Motor neuron (in vitro differentiated cells): ENCODE data around the gene TTC34. TPM values are rescaled to one million over a fixed set of nuclear protein-coding genes. Genes with fewer than 3 reads are reported as not detected.
A peak's percentile ranks its signal among the peaks of the same experiment; 100 is the strongest.
"Not testable (repeated sequence)": the region's sequence is repeated elsewhere in the genome, so short reads cannot be mapped to it uniquely, and the experiment has no call there.

Experiments
- ATAC-seq, 8 experiments: fragments of 200-7000 bp; cut with Tn5 transposase; replicated peaks in 6 of 8; 2 replicates each; pipeline ENCODE4 v1.8.0; 2021; ENCODE audit warnings: mild to moderate bottlenecking in 8 of 8, moderate library complexity in 8 of 8
- H3K27ac ChIP-seq, 2 donors: fragments of 250-450 bp; sonication (Bioruptor Pico); 2 replicates each; pipeline ENCODE4 v1.9.0; 2021; ENCODE audit warnings: antibody characterized with exemption in 2 of 2, mild to moderate bottlenecking in 2 of 2, moderate library complexity in 1 of 2
- H3K4me1 ChIP-seq, 2 donors: fragments of 250-450 bp; sonication (Bioruptor Pico); replicated peaks in 1 of 2; 2 replicates each; pipeline ENCODE4 v1.6.1; 2021; ENCODE audit warnings: antibody characterized with exemption in 2 of 2, mild to moderate bottlenecking in 2 of 2, moderate library complexity in 1 of 2
- H3K4me3 ChIP-seq, 5 donors: fragments of 250-450 bp; sonication (Bioruptor Pico); 2 replicates each; pipeline ENCODE4 v1.9.0; 2021; ENCODE audit warnings: antibody characterized with exemption in 5 of 5, mild to moderate bottlenecking in 5 of 5, moderate library complexity in 4 of 5
- WGBS, 10 experiments: fragments of 450-650 bp; shearing (Covaris generic); methylation state at CpG; one replicate each; pipeline ENCODE4 v1.0.0; 2022; 5-methylcytosine and 5-hydroxymethylcytosine counted together
- in situ Hi-C, 9 experiments: fragments of 400-800 bp; cut with MboI; loops; one replicate each; pipeline ENCODE4 v1.15.0; 2021; ENCODE audit warnings: low sequenced_read_pairs in 9 of 9, low pct_unique_long_range_greater_than_20kb in 2 of 9; ENCODE audit not compliant: unreplicated experiment in 9 of 9
- total RNA-seq, 8 experiments: library from RNA; unstranded; fragments of 300-600 nt; gene quantifications; 2 replicates each; pipeline versions ENCODE4 v1.2.3 to v1.2.4, GENCODE V29; 2022

Gene TTC34
- total RNA-seq, 8 experiments from 2014 or later = 0.16 to 1.2 (median 0.47) TPM

DNA sequence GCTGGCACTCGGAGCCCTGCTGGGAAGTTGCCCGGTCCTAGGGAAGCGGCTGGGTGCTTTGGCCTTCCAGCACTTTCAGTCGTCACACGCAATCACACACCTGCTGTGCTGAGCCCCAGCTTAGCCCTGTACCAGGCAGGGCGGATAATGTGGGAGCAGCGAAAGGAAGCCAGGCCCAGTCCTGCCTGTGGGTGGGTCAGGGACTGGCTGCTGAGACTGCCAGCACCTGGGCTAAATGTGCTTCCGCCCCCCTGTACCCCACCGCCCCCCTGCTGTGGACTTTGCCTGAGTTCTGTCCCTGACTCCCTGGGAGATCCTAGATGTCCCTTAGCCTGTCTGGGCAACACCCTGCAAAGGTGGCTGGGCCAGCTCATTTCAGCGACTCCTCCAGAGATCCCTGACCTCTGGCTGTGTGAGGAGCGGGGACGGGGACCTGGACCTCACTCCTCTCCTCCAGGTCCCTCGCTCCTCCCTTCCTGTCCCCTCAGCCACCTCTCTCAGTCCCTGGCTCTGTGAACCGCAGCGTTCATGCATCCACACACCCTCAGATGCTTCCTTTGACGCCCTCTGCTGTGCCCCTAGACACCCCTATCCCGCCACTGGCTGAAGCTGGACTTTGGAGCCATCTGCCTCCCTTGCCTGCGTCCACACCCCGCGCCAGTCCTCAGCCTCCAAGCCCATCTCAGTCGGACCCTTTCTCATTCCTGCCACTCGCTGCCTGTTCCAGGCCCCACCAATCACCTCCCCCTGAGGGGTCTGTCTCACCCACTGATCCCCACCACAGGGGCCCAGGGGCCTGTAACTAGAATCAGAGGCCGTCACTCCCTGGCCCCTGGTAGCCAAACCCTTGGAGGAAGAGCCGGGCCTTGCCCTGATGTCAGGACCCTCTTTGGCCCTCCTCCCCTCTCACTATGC lies 170.1 kb downstream of the TTC34 start:
- no peak for ATAC-seq
- Histone ChIP-seq H3K4me1 (peaks cover 0 to 12% of the 10 kb centered on the region in 2 donors), H3K27ac (no peak overlapping the region), H3K4me3 (no peak overlapping the region)
- WGBS, 10 experiments = 49 to 100% (median 79%) methylated on average over 2 to 12 of the region's 24 CpGs; no CpG with 5 or more reads in 4 of the 10 experiments
- in situ Hi-C loops = no loop called here

DNA sequence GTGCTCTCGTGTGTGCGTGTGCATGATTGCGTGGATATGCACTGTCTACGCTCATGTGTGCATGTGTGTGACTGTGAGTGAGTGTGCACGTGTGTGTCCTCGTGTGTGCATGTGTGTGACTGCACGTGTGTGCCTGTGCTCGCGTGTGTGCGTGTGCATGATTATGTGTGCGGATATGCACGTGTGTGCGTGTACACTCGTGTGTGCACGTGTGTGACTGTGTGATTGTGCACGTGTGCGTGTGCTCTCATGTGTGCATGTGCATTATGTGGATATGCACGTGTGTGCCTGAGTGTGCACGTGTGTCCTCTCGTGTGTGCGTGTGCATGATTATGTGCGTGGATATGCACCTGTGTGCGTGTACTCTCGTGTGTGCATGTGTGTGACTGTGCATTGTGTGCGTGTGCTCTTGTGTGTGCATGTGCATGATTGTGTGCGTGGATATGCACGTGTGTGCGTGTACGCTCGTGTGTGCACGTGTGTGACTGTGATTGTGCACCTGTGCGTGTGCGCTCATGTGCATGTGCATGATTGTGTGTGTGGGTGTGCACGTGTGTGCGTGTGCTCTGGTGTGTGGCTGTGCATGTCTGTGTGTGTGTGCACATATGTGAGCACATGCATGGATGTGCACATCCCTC lies 170.9 kb downstream of the TTC34 start:
- peaks cover 0 to 12% of the 10 kb centered on the region in 2 donors for H3K4me1 ChIP-seq
- no peak for ATAC-seq
- in situ Hi-C loops = no loop called here
- no peak overlapping the region for H3K4me3 ChIP-seq
- no peak overlapping the region for H3K27ac ChIP-seq
- 81 to 100% (median 92%) methylated on average over 1 to 31 of the region's 35 CpGs; no CpG with 5 or more reads in 1 of the 10 experiments for WGBS, 10 experiments

DNA sequence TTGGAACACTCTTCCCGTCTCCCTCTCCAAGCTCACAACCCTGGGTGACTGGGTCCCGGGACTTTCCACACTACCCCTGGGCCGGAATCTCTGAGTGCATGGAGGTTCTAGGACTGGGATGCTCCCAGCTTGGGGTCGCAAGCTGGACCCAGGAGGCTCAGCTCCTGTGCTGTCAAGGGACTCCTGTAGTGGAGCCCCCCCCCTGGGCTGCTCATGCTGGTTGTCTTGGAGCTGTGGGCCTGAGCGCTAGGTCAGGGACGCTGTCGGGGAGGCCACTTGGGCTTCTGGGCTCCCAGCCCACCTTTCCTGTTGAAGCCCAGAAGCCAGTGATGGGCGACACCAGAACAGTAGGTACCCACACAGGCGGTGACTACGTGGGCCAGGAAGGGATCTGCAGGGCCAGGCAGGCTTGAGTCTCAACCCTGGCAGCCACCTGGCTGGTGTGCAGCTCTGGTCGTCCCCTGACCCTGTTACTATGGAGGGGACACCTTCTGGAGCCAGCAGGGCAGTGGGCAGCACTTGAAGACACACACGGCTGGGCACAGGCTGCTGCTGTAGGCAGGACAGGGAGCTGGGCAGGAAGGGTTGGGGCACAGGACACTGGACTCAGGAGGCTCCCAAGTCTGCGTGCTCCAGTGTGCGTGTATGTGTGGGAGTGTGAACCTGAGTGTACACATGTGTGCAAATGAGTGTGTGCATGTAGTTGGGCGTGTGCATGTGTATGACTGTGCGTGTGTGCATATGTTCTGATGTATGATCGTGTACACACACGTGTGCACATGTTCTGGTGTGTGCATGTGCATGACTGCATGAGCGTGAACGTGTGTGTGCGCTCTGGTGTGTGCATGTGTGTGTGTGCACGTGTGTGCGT lies 171.6 kb downstream of the TTC34 start:
- Histone ChIP-seq H3K4me1 (peaks cover 0 to 12% of the 10 kb centered on the region in 2 donors), H3K27ac (no peak overlapping the region), H3K4me3 (no peak overlapping the region)
- ATAC-seq = no peak
- 20 to 100% (median 71%) methylated on average over 1 to 16 of the region's 23 CpGs; no CpG with 5 or more reads in 2 of the 10 experiments for WGBS, 10 experiments
- in situ Hi-C loops = no loop called here

DNA sequence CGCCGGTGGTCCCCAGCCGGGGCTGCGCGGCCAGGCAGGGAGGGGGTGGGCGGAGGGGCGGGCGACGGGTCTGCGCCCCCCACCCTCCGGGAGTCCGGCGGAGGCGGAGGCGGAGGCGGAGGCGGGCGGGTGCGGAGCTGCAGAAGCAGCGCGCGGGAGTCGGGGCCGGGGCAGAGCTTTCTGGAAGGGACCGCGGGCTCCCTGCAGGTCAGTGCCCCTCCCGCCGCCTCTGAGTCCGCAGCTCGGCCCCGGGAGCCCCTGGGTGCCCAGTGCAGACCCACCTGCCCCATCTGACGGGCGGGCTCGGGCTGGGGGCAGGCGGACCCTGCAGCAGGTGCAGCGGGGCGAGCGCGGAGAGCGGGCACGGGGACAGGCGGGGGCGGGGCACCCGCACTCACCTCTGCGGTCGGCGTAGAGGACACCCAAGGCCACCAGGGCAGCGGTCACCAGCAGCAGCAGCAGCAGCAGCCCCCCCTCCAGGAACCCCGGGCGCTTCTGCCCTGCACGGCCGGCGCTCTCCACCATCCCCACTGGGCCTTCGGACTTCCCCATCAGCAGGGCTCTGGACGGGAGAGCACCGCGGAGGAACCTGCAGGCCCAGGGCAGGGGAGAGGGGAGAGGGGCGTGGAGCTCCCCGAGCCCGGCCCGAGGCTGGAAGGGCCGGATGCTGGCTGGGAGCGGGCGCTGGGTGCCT lies 172.4 kb downstream of the TTC34 start:
- H3K27ac ChIP-seq = no peak overlapping the region
- peak overlapping the region; percentile 7 to 23 (median 19) for H3K4me3 ChIP-seq
- 20% methylated on average over 2 of the region's 64 CpGs; no CpG with 5 or more reads in 9 of the 10 experiments for WGBS, 10 experiments
- ATAC-seq = peak in 5 of 8 experiments; percentile 60 to 79 (median 64)
- H3K4me1 ChIP-seq = peaks cover 0 to 12% of the 10 kb centered on the region in 2 donors
- in situ Hi-C loops = no loop called here

DNA sequence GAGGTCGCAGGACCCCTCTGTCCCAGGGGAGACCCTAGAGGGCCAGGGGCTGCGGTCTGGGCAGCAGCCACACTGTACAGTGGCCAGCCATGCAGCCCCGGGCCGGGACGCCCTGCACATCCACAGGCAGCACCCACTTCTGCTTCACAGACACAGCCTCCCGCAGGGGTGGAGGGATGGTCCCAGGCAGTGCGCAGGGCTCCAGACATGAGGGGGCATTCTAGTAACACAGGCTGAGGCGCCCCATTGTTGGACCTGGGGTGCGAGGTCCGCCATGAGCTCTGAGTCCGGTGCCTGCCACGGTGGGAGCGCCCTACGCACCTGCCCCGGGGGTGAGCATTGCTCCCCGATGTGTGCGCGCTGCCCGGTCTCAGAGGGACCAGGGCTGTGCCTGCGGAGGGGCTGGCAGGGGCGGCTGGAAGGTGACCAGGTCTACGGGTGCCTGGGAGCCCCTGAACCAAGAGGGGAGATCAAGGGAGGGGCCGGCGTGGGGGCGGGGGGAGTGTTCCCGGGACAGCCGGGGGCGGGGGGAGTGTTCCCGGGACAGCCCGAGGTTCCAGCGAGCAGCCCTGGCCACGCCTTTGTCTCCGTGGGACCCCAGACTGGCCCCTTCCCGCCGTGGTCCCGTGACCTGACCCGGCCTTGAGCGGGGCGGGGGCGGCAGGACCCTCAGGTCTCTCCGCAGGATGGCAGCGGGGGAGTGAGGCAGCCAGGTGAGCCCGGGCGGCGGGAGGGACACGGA lies 173.1 kb downstream of the TTC34 start:
- in situ Hi-C loops = no loop called here
- Histone ChIP-seq H3K4me3 (peak overlapping the region; percentile 7 to 23 (median 19)), H3K4me1 (peaks cover 0 to 12% of the 10 kb centered on the region in 2 donors), H3K27ac (no peak overlapping the region)
- 0 to 44% (median 37%) methylated on average over 4 to 5 of the region's 46 CpGs; no CpG with 5 or more reads in 7 of the 10 experiments for WGBS, 10 experiments
- peak in 5 of 8 experiments; percentile 28 to 49 (median 43) for ATAC-seq

DNA sequence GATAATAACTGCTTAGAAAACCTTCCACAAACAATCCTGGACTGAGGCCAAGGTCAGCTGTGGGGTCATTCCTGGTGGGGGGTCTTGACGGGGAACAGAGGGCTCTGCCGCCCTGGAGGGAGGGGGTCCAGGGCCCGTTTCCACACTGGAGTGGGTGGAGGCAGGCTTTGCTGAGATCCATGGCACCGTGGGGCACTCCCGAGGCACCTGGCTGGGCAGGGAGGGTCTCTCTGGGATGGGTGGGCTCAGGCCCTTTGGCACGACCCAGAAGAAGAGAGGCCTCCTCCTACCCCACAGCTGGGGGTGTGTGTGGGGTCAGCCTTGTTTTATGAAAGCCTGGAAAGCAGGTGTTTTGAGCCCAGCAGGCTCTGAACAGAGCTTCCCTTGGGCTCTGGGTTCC lies 173.7 kb downstream of the TTC34 start:
- in situ Hi-C loops = no loop called here
- no peak for ATAC-seq

DNA sequence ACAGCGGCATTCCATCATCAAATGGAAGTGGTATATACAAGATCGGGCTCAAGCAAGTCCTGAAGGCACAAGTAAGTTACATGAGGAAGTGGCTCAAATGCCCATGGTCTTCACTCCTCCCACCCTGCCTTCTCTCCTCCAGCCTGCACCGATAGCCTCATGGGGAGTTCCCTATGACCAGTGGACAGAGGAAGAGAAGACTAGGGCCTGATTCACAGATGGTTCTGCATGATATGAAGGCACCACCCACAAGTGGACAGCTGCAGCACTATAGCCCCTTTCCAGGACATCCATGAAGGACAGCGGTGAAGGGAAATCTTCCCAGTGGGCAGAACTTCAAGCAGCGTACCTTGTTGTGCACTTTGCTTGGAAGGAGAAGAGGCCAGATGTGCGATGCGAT lies 175.7 kb downstream of the TTC34 start:
- H3K4me3 ChIP-seq, H3K27ac ChIP-seq, in situ Hi-C loops, ATAC-seq, H3K4me1 ChIP-seq: not testable (repeated sequence)
- 0 to 86% (median 69%) methylated on average over 1 to 7 of the region's 7 CpGs; no CpG with 5 or more reads in 3 of the 10 experiments for WGBS, 10 experiments

More for the DNA sequence above, 173.7 kb downstream of the TTC34 start:
- Histone ChIP-seq H3K4me3 (no peak overlapping the region), H3K4me1 (peaks cover 0 to 9% of the 10 kb centered on the region in 2 donors), H3K27ac (no peak overlapping the region)
- WGBS, 10 experiments = 0 to 20% (median 12%) methylated on average over 1 to 3 of the region's 6 CpGs; no CpG with 5 or more reads in 6 of the 10 experiments

DNA sequence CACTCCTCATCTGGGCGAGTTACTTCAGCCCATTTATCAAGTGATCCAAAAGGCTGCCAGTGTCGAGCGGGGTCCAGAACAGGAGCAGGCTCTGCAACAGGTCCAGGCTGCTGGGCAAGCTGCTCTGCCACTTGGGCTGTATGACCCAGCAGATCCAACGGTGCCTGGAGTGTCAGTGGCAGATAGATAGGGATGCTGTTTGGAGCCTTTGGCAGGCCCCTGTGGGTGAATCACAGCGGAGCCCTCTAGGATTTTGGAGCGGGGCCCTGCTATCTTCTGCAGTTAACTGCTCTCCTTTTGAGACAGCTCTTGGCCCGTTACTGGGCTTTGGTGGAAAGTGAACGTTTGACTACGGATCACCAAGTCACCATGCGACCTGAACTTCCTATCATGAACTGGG lies 176.2 kb downstream of the TTC34 start:
- H3K27ac ChIP-seq = no peak overlapping the region
- no peak overlapping the region for H3K4me3 ChIP-seq
- 10 to 100% (median 45%) methylated on average over 2 to 10 of the region's 10 CpGs; no CpG with 5 or more reads in 1 of the 10 experiments for WGBS, 10 experiments
- peaks cover 0 to 9% of the 10 kb centered on the region in 2 donors for H3K4me1 ChIP-seq
- ATAC-seq = no peak
- in situ Hi-C loops = no loop called here

DNA sequence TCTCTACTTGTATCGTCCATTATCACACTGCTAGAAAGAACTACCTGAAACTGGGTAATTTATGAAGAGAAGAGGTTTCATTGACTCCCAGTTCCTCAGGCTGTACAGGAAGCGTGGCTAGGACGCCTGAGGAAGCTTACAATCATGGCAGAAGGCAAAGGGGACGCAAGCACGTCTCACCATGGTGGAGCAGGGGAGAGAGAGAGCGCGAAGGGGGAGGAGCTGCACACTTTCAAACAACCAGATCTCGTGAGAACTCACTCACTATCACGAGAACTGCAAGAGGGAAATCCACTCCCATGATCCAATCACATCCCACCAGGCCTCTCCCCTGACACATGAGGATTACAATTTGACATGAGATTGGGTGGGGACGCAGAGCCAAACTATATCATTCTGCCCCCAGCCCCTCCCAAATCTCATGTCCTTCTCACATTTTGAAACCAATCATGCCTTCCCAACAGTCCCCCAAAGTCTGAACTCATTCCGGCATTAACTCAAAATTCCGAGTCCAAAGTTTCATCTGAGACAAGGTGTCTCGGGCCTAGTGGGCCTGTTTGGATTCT lies 176.7 kb downstream of the TTC34 start:
- in situ Hi-C loops = no loop called here

DNA sequence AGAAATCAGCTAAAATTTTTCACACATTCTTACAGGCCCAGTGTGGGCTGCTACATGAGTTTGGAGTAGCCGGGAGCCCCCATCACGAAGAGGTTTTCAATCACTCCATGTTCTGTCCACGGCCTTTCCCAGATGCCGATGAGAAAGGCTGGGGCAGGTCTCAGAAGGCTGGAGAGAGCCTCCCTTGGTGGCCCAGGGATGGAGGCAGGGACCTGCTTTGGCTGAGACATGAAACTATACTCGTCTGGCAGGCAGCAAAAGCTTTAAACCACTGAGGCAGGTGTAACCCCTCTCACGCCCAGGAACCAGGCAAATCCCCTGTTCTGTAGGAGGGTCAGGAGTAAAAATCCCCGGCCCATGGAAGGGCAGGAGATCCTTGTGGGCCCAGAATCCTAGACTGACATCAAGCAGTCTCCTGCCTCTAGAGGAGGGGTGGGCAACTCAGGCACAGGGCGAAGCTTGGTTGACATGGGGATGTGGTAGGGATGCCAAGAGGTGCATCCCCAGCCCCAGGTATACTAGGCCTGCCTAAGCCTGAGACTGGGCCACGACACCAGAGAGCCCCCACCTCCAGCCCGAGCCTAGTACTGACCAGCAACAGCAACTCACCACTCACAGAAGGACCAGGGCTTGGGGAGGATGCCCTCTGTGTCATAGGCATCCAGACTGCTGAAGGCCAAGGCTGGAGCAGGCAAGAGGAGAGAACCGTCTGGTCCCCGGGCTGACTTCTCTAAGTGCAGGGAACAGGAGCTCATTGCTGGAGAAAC lies 177.7 kb downstream of the TTC34 start:
- Histone ChIP-seq H3K4me1 (peaks cover 0 to 2% of the 10 kb centered on the region in 2 donors), H3K27ac (no peak overlapping the region), H3K4me3 (no peak overlapping the region)
- no peak for ATAC-seq
- 23 to 81% (median 44%) methylated on average over 1 to 12 of the region's 12 CpGs; no CpG with 5 or more reads in 2 of the 10 experiments for WGBS, 10 experiments
- in situ Hi-C loops = no loop called here

More for the DNA sequence above, 176.7 kb downstream of the TTC34 start:
- WGBS, 10 experiments = 4 to 100% (median 36%) methylated on average over 1 to 13 of the region's 13 CpGs
- no peak overlapping the region for H3K27ac ChIP-seq
- H3K4me1 ChIP-seq = peaks cover 0 to 9% of the 10 kb centered on the region in 2 donors
- no peak overlapping the region for H3K4me3 ChIP-seq
- peak in 1 of 8 experiments; percentile 8 for ATAC-seq
